Suprapubic skin (tissue), 4 donors: ENCODE data around the gene PRKACB. TPM values are rescaled to one million over a fixed set of nuclear protein-coding genes. Genes with fewer than 3 reads are reported as not detected.

Source experiments
- DNase-seq, 2 donors: peaks; one replicate each; pipeline ENCODE4 v3.0.0-alpha.2; 2019; ENCODE audit warnings: low spot score in 2 of 2
- H3K27ac ChIP-seq: fragments of 200-600 bp; sonication (generic); one replicate; pipeline ENCODE4 v1.5.1; 2019
- H3K27me3 ChIP-seq: fragments of 200-600 bp; sonication (generic); one replicate; pipeline ENCODE4 v1.5.1; 2019
- H3K36me3 ChIP-seq: fragments of 200-600 bp; sonication (generic); one replicate; pipeline ENCODE4 v1.5.1; 2019
- H3K4me1 ChIP-seq: fragments of 200-600 bp; sonication (generic); one replicate; pipeline ENCODE4 v1.5.1; 2019
- H3K4me3 ChIP-seq: fragments of 200-600 bp; sonication (generic); one replicate; pipeline ENCODE4 v1.5.1; 2019; ENCODE audit warnings: mild to moderate bottlenecking
- H3K9me3 ChIP-seq: fragments of 200-600 bp; sonication (generic); one replicate; pipeline ENCODE4 v1.5.1; 2019
- EP300 ChIP-seq: sonication (generic); formaldehyde crosslinking; IDR thresholded peaks from one replicate; pipeline ENCODE4 v1.6.1; 2017; ENCODE audit warnings: antibody characterized with exemption
- POLR2A ChIP-seq, 2 donors: fragments of 450-650 bp; IDR thresholded peaks; one replicate each; pipeline ENCODE4 v1.6.1; 2017; ENCODE audit warnings: antibody characterized with exemption in 2 of 2, mild to moderate bottlenecking in 2 of 2, moderate library complexity in 2 of 2
- POLR2AphosphoS5 ChIP-seq, 3 donors: sonication (generic); formaldehyde crosslinking; IDR thresholded peaks; one replicate each; pipeline ENCODE4 v1.6.1; 2017; ENCODE audit warnings: antibody characterized with exemption in 3 of 3
- WGBS: methylation state at CpG from one replicate; pipeline ENCODE4 v1.1.5; 2018; 5-methylcytosine and 5-hydroxymethylcytosine counted together
- total RNA-seq, 4 donors: library from RNA; depleted of rRNA; stranded (reverse); fragments of >200 nt; gene quantifications; one replicate each; pipeline ENCODE4 v1.1.0, GENCODE V29; 2016
- TF ChIP-seq, protein P1 (sequence below), 2 donors: fragments of 200-600 bp in 1 of 2; fragments of 450-650 bp in 1 of 2; sonication (generic) in 1 of 2; IDR thresholded peaks; one replicate each; pipeline ENCODE4 v1.5.1; 2016 to 2019; ENCODE audit warnings: antibody characterized with exemption in 2 of 2, mild to moderate bottlenecking in 1 of 2, moderate library complexity in 1 of 2

The PRKACB gene
- total RNA-seq, 4 donors from 2014 or later, result 6.6 to 12.2 (median 9.1) TPM

DNA sequence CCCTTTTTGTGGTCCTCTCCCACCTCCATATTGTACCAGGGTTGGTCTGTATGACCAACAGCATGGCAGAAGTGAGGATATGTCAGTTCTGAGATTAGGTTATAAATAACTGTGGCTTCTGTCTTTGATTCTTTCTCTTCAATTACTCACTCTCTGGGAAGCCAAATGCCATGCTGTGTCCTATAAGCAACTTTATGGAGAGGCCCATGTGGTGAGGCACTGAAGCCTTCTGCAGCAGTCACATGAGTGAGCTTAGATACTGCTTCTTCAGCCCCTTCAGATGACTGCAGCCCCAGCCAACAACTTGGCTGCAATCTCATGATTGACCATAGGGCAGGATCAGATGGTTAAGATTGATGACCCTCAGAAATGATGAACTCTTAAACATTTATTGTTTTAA is 123.4 kb downstream of the PRKACB start:
- Histone ChIP-seq H3K27me3 (no peaks in the 10 kb centered on the region), H3K27ac (no peak overlapping the region), H3K36me3 (no peaks in the 10 kb centered on the region), H3K4me3 (no peak overlapping the region), H3K9me3 (no peaks in the 10 kb centered on the region), H3K4me1 (peaks cover 15% of the 10 kb centered on the region)
- TF ChIP-seq, protein P1, sequence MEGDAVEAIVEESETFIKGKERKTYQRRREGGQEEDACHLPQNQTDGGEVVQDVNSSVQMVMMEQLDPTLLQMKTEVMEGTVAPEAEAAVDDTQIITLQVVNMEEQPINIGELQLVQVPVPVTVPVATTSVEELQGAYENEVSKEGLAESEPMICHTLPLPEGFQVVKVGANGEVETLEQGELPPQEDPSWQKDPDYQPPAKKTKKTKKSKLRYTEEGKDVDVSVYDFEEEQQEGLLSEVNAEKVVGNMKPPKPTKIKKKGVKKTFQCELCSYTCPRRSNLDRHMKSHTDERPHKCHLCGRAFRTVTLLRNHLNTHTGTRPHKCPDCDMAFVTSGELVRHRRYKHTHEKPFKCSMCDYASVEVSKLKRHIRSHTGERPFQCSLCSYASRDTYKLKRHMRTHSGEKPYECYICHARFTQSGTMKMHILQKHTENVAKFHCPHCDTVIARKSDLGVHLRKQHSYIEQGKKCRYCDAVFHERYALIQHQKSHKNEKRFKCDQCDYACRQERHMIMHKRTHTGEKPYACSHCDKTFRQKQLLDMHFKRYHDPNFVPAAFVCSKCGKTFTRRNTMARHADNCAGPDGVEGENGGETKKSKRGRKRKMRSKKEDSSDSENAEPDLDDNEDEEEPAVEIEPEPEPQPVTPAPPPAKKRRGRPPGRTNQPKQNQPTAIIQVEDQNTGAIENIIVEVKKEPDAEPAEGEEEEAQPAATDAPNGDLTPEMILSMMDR (IDR thresholded peaks at IDR 0.05), result no peak
- TF ChIP-seq EP300, result no peak
- TF ChIP-seq POLR2A (IDR thresholded peaks at IDR 0.05), result no peak
- TF ChIP-seq POLR2AphosphoS5 (IDR thresholded peaks at IDR 0.05), result no peak
- no peak for DNase-seq

DNA sequence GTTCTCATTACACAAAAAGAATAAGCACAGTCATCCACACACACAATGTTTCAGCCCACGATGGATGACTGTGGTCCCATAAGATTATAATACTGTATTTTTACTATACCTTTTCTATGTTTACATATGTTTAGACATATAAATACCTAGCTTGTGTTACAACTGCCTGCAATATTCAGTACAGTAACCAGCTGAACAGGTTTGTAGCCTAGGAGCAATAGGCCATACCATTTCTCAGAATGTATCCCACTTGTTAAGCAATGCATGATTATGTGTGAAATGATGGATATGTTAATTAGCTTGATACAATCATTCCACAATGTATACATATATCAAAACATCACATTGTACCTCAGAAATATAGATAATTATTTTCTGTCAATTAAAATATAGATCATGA is 124.3 kb downstream of the PRKACB start:
- H3K27me3 ChIP-seq, result no peaks in the 10 kb centered on the region
- H3K4me3 ChIP-seq, result no peak overlapping the region
- H3K4me1 ChIP-seq, result peaks cover 15% of the 10 kb centered on the region
- no peaks in the 10 kb centered on the region for H3K9me3 ChIP-seq
- no peak for DNase-seq
- H3K36me3 ChIP-seq, result no peaks in the 10 kb centered on the region
- no peak overlapping the region for H3K27ac ChIP-seq
- WGBS, result 65% methylated on average over 1 of the region's 1 CpG
- no peak for TF ChIP-seq EP300
- TF ChIP-seq, protein P1 (IDR thresholded peaks at IDR 0.05), result no peak
- no peak for TF ChIP-seq POLR2AphosphoS5 (IDR thresholded peaks at IDR 0.05)
- TF ChIP-seq POLR2A (IDR thresholded peaks at IDR 0.05), result no peak

GRCh38 chr1:84269306-84269705 is 125.2 kb downstream of the PRKACB start:
- H3K36me3 ChIP-seq, result no peaks in the 10 kb centered on the region
- H3K27ac ChIP-seq, result no peak overlapping the region
- H3K4me3 ChIP-seq, result no peak overlapping the region
- no peaks in the 10 kb centered on the region for H3K9me3 ChIP-seq
- WGBS, result 50% methylated on average over 2 of the region's 2 CpGs
- peaks cover 15% of the 10 kb centered on the region for H3K4me1 ChIP-seq
- DNase-seq, result no peak
- H3K27me3 ChIP-seq, result no peaks in the 10 kb centered on the region
- TF ChIP-seq EP300 (no peak), POLR2AphosphoS5 (IDR thresholded peaks at IDR 0.05) (no peak), POLR2A (IDR thresholded peaks at IDR 0.05) (no peak)
- TF ChIP-seq, protein P1 (IDR thresholded peaks at IDR 0.05), result no peak

GRCh38 chr1:84271441-84272151 is 127.5 kb downstream of the PRKACB start:
- Histone ChIP-seq H3K36me3 (no peaks in the 10 kb centered on the region), H3K27me3 (no peaks in the 10 kb centered on the region), H3K4me3 (no peak overlapping the region), H3K27ac (peak overlapping the region; percentile 49), H3K4me1 (peaks cover 15% of the 10 kb centered on the region), H3K9me3 (no peaks in the 10 kb centered on the region)
- DNase-seq, result no peak
- TF ChIP-seq, protein P1 (IDR thresholded peaks at IDR 0.05), result no peak
- TF ChIP-seq POLR2AphosphoS5 (IDR thresholded peaks at IDR 0.05) (no peak), POLR2A (IDR thresholded peaks at IDR 0.05) (no peak), EP300 (no peak)
- WGBS, result 45% methylated on average over 6 of the region's 6 CpGs

DNA sequence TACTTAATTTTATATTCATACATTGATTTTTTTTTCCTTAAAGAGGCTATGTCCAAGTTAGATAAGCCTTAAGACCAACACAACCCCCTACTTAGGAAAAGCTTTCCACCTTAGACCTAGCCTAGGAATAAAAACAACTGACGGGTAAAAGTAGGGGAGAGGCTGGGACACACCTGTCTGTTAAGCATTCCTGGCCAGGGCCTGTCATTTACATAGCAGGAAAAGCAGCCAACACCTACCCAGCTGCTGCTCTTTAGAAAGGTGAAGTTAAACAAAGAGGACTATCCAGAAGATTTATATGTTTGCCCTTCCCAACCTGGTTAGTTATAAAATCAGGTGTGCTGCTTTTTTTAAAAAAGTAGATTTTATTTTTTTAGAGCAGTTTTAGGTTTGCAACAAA is 128.3 kb downstream of the PRKACB start:
- 50% methylated on average over 1 of the region's 1 CpG for WGBS
- Histone ChIP-seq H3K9me3 (no peaks in the 10 kb centered on the region), H3K27me3 (no peaks in the 10 kb centered on the region), H3K27ac (no peak overlapping the region), H3K36me3 (no peaks in the 10 kb centered on the region), H3K4me1 (peaks cover 15% of the 10 kb centered on the region), H3K4me3 (no peak overlapping the region)
- no peak for TF ChIP-seq EP300
- DNase-seq, result no peak
